Measurements from ENCODE around the gene TEKT3. TPM values are rescaled to one million over a fixed set of nuclear protein-coding genes. Genes with fewer than 3 reads are reported as not detected.

Gene TEKT3
- polyA plus RNA-seq, 1 experiment, result 0.21 TPM

- DNase-seq (ENCODE audit: low read depth), result peak; percentile 72
- CTCF ChIA-PET, result interaction anchor here (1.1 kb wide), 1 partner anchor 224 kb away, joined by 4 read pairs; no protein-coding TSS in a partner anchor
- Histone ChIP-seq H3K27me3 (ENCODE audit: control insufficient read depth, insufficient read depth, low read length) (no peaks in the 10 kb centered on the region; the same call in 1 of the 2 replicates), H3K4me3 (ENCODE audit: low read depth, low read length) (no peak overlapping the region), H3K36me3 (ENCODE audit: control insufficient read depth, insufficient read depth, low read length) (no peaks in the 10 kb centered on the region)
- TF ChIP-seq CTCF (IDR thresholded peaks at IDR 0.05; ENCODE audit: insufficient read depth, low read depth, low read length), result no peak
- POLR2A ChIA-PET, result no interaction called here
These were observed 62.4 kb downstream of the TEKT3 start for GRCh38 chr17:15278924-15279477.

GRCh38 chr17:15278380-15278779, 63.0 kb downstream of the TEKT3 start:
- TF ChIP-seq CTCF (IDR thresholded peaks at IDR 0.05; ENCODE audit: insufficient read depth, low read depth, low read length), result no peak
- Histone ChIP-seq H3K4me3 (ENCODE audit: low read depth, low read length) (no peak overlapping the region), H3K27me3 (ENCODE audit: control insufficient read depth, insufficient read depth, low read length) (no peaks in the 10 kb centered on the region; the same call in 1 of the 2 replicates), H3K36me3 (ENCODE audit: control insufficient read depth, insufficient read depth, low read length) (no peaks in the 10 kb centered on the region)
- ChIA-PET CTCF (interaction anchor here (1.1 kb wide), 1 partner anchor 15 kb away, joined by 3 read pairs; no protein-coding TSS in a partner anchor), POLR2A (no interaction called here)
- DNase-seq (ENCODE audit: low read depth), result no peak

- Histone ChIP-seq H3K36me3 (ENCODE audit: control insufficient read depth, insufficient read depth, low read length) (no peaks in the 10 kb centered on the region), H3K4me3 (ENCODE audit: low read depth, low read length) (no peak overlapping the region), H3K27me3 (ENCODE audit: control insufficient read depth, insufficient read depth, low read length) (peaks cover 1% of the 10 kb centered on the region; the same call in 1 of the 2 replicates)
- DNase-seq (ENCODE audit: low read depth), result no peak
- POLR2A ChIA-PET, result no interaction called here
- TF ChIP-seq CTCF (IDR thresholded peaks at IDR 0.05; ENCODE audit: insufficient read depth, low read depth, low read length), result no peak
- CTCF ChIA-PET, result interaction anchor here (0.6 to 1.6 kb wide), 2 partner anchors 228 to 676 kb away, joined by 3 read pairs; no protein-coding TSS in a partner anchor
These were observed 67.4 kb downstream of the TEKT3 start for GRCh38 chr17:15274017-15274416.

- no peak for TF ChIP-seq CTCF (IDR thresholded peaks at IDR 0.05; ENCODE audit: insufficient read depth, low read depth, low read length)
- Histone ChIP-seq H3K36me3 (ENCODE audit: control insufficient read depth, insufficient read depth, low read length) (no peaks in the 10 kb centered on the region), H3K27me3 (ENCODE audit: control insufficient read depth, insufficient read depth, low read length) (peaks cover 6% of the 10 kb centered on the region), H3K4me3 (ENCODE audit: low read depth, low read length) (no peak overlapping the region)
- peak; percentile 96 for DNase-seq (ENCODE audit: low read depth)
- POLR2A ChIA-PET, result interaction anchor here (0.5 to 0.6 kb wide), 2 partner anchors 119 to 566 kb away, joined by 3 read pairs; no protein-coding TSS in a partner anchor
- CTCF ChIA-PET, result interaction anchor here (0.6 to 2.2 kb wide), 6 partner anchors 11 to 677 kb away, joined by 3 to 10 read pairs (median 3); no protein-coding TSS in a partner anchor
These were observed 68.1 kb downstream of the TEKT3 start for GRCh38 chr17:15273141-15273793.

- no peak for DNase-seq (ENCODE audit: low read depth)
- ChIA-PET CTCF (interaction anchor here (1.0 to 2.2 kb wide), 3 partner anchors 9 to 231 kb away, joined by 3 to 10 read pairs (median 5); no protein-coding TSS in a partner anchor), POLR2A (no interaction called here)
- Histone ChIP-seq H3K4me3 (ENCODE audit: low read depth, low read length) (no peak overlapping the region), H3K27me3 (ENCODE audit: control insufficient read depth, insufficient read depth, low read length) (peaks cover 9% of the 10 kb centered on the region), H3K36me3 (ENCODE audit: control insufficient read depth, insufficient read depth, low read length) (no peaks in the 10 kb centered on the region)
- TF ChIP-seq CTCF (IDR thresholded peaks at IDR 0.05; ENCODE audit: insufficient read depth, low read depth, low read length), result no peak
These were observed 69.7 kb downstream of the TEKT3 start for GRCh38 chr17:15271741-15272140.

Data from BJ (cell line).